SU-DHL-6 (cell line): ENCODE results near the gene NKAIN1.

Experiments used
- EZH2phosphoT487 ChIP-seq: fragments of 200-600 bp; sonication (generic), shearing (Covaris generic); conservative IDR thresholded peaks from 2 replicates; pipeline ENCODE4 v1.6.1; 2018; ENCODE audit warnings: mild to moderate bottlenecking, antibody characterized with exemption, low read length, moderate library complexity, mixed read lengths
- TF ChIP-seq, protein P1 (sequence below): fragments of 200-600 bp; sonication (generic); IDR thresholded peaks from one replicate; pipeline ENCODE4 v1.5.1; 2017; ENCODE audit warnings: antibody characterized with exemption, mild to moderate bottlenecking, low read length, moderate library complexity; ENCODE audit not compliant: insufficient read depth, poor library complexity, severe bottlenecking

DNA sequence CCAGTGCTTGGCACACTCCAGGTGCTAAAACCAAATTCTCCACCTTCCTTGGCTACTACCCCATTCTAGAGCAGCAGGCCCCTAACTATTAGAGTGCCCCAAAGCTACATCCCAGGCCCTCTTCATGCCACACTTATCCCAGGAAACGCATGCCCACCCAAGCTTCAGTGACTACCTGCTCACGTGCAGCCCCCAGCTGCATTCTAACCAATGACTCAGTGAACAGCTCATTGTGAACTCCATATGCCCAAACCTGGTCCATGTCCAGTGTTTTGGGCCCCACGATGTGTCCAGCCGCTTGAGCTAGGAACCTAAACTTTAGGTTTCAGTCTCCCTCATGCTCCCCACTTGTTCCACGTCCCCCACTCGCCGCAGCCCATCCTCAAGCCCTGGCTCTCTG is 41.5 kb downstream of the NKAIN1 start:
- TF ChIP-seq, protein P1, sequence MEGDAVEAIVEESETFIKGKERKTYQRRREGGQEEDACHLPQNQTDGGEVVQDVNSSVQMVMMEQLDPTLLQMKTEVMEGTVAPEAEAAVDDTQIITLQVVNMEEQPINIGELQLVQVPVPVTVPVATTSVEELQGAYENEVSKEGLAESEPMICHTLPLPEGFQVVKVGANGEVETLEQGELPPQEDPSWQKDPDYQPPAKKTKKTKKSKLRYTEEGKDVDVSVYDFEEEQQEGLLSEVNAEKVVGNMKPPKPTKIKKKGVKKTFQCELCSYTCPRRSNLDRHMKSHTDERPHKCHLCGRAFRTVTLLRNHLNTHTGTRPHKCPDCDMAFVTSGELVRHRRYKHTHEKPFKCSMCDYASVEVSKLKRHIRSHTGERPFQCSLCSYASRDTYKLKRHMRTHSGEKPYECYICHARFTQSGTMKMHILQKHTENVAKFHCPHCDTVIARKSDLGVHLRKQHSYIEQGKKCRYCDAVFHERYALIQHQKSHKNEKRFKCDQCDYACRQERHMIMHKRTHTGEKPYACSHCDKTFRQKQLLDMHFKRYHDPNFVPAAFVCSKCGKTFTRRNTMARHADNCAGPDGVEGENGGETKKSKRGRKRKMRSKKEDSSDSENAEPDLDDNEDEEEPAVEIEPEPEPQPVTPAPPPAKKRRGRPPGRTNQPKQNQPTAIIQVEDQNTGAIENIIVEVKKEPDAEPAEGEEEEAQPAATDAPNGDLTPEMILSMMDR = no peak
- no peak for TF ChIP-seq EZH2phosphoT487
